HL-60/S4 treated with phorbol 12-myristate 13-acetate at 8.2 ng/mL for 4 days and 3 days (cell line): ENCODE data around the gene HAS3.

Experiments used
- in situ Hi-C: fragments of 300-500 bp; cut with MboI; formaldehyde crosslinking; loops from 2 replicates; pipeline ENCODE4 v1.15.0; 2022; ENCODE audit warnings: low sequenced_read_pairs

Gene HAS3

GRCh38 chr16:69089091-69089910 is 16.2 kb upstream of the HAS3 start:
- in situ Hi-C loops, result no loop called here

- in situ Hi-C loops, result no loop called here
These were observed 11.5 kb upstream of the HAS3 start for GRCh38 chr16:69093974-69094373.

GRCh38 chr16:69094501-69094900 is 11.0 kb upstream of the HAS3 start:
- in situ Hi-C loops, result no loop called here

GRCh38 chr16:69095193-69095592 is 10.3 kb upstream of the HAS3 start:
- in situ Hi-C loops, result no loop called here

- in situ Hi-C loops, result no loop called here
These were observed 5.3 kb upstream of the HAS3 start for GRCh38 chr16:69100071-69100691.

GRCh38 chr16:69106491-69107315 is 1.2 kb downstream of the HAS3 start:
- in situ Hi-C loops, result no loop called here

GRCh38 chr16:69107316-69107962 is 2.0 kb downstream of the HAS3 start:
- in situ Hi-C loops, result no loop called here

- in situ Hi-C loops, result no loop called here
These were observed 2.8 kb downstream of the HAS3 start for GRCh38 chr16:69108064-69108904.

GRCh38 chr16:69108905-69109252 is 3.4 kb downstream of the HAS3 start:
- in situ Hi-C loops, result no loop called here

- in situ Hi-C loops, result no loop called here
These were observed 4.2 kb downstream of the HAS3 start for GRCh38 chr16:69109486-69110270.

GRCh38 chr16:69110406-69110805 is 5.0 kb downstream of the HAS3 start:
- in situ Hi-C loops, result no loop called here

- in situ Hi-C loops, result no loop called here
These were observed 5.9 kb downstream of the HAS3 start for GRCh38 chr16:69111216-69111875.

GRCh38 chr16:69111876-69112230 is 6.4 kb downstream of the HAS3 start:
- in situ Hi-C loops, result no loop called here

GRCh38 chr16:69112285-69113129 is 7.1 kb downstream of the HAS3 start:
- in situ Hi-C loops, result no loop called here

- in situ Hi-C loops, result no loop called here
These were observed 7.8 kb downstream of the HAS3 start for GRCh38 chr16:69113216-69113615.

- in situ Hi-C loops, result no loop called here
These were observed 9.0 kb downstream of the HAS3 start for GRCh38 chr16:69114346-69114975.

GRCh38 chr16:69114976-69115355 is 9.5 kb downstream of the HAS3 start:
- in situ Hi-C loops, result no loop called here

GRCh38 chr16:69115361-69115760 is 9.9 kb downstream of the HAS3 start:
- in situ Hi-C loops, result no loop called here
